HFF-Myc (cell line): Measurements from ENCODE around the gene SULT4A1.

ENCODE experiments used
- DNase-seq: peaks from one replicate; pipeline ENCODE4 v3.0.0-alpha.2; 2011; ENCODE audit warnings: low read depth; ENCODE audit errors: extremely low read depth
- H3K4me3 ChIP-seq: replicated peaks from 2 replicates; pipeline ENCODE4 v1.5.1; 2011; ENCODE audit warnings: low read depth, mild to moderate bottlenecking, control low read depth, low read length
- TF ChIP-seq, protein P1 (sequence below): IDR thresholded peaks from 2 replicates; pipeline ENCODE4 v1.5.1; 2012; ENCODE audit warnings: mild to moderate bottlenecking, low read depth, low read length, control low read depth; ENCODE audit errors: missing control alignments

SULT4A1 gene

DNA sequence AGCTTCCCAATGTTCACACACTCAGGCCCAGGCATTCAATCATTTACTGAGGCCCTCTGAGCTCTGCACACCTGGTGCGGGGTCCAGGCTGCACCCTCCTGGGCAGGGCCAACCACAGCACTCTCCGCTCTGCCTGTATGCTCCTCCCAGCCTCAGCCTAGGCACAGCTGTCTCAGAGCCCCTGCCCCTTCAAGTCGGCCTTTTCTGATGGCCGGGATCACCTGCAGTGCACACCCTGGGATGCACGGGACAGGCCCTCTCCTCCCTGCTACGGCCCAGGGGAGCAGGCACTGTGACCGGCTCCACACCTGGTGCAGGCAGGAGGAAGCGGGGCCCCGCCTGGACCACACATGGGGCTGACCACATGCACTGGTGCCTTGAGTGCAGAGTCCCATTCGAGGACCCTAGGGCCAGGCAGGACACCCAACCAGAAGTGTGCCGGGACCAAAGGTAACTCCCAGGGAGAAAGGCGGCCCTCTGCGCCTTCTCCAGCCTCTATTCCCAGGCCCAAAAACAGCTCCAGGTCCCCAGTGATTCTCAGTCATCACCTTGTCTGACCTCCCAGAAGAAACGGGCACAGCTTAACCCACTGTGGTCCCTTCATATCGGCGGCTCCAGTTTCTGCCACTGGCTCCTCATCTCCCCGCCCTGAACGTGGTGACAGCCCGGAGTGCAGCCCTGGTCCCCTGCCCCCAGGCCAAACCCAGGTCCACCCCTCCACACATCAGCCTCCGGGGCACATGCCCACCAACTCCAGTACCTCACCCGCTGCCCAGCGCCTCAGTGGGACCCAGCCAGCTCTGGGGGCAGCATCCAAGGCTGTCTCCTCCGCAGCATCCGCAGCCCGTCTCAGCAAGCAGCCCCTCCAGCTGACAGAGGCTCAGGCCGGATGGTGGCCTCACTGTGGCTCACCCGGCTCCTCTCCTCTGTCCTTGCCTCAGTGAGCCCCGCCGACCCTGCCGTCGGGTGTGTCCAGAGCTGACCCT is 17.5 kb downstream of the SULT4A1 start:
- no peak for DNase-seq
- no peak overlapping the region for H3K4me3 ChIP-seq
- TF ChIP-seq, protein P1, sequence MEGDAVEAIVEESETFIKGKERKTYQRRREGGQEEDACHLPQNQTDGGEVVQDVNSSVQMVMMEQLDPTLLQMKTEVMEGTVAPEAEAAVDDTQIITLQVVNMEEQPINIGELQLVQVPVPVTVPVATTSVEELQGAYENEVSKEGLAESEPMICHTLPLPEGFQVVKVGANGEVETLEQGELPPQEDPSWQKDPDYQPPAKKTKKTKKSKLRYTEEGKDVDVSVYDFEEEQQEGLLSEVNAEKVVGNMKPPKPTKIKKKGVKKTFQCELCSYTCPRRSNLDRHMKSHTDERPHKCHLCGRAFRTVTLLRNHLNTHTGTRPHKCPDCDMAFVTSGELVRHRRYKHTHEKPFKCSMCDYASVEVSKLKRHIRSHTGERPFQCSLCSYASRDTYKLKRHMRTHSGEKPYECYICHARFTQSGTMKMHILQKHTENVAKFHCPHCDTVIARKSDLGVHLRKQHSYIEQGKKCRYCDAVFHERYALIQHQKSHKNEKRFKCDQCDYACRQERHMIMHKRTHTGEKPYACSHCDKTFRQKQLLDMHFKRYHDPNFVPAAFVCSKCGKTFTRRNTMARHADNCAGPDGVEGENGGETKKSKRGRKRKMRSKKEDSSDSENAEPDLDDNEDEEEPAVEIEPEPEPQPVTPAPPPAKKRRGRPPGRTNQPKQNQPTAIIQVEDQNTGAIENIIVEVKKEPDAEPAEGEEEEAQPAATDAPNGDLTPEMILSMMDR, result no peak

DNA sequence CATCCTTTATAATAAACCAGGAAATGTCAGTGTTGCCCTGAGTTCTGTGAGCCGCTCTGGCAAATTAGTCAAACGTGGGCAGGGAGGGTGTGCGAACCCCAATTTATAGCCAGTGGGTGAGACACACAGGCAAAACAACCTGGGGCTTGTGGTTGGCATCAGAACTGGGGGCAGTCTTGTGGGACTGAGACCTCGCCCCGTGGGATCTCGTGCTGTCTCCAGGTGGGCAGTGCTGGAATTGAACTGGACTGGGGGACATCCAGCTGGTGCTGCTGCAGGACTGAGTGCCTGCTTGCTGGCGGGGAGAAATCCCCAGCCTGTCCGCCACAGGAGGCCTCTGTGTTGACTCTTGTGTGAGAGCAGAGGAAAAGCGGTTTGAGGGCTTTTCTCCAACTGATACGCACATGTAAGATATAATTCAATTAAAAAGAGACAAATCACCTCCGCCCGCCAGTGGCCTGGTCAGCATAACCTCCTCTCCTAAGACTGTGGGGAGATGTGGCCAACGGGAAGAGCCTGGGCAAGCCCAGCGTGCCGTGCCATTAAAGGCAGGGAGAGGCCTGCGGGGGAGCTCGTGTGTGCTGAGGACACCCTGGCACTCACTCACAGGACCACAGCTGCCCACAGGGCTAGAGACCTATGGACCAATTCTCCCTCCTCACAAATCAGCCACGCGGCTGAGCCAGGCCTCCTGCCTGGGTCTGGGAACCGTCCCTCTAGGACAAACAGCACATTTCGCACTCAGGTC is 18.4 kb downstream of the SULT4A1 start:
- TF ChIP-seq, protein P1, result no peak
- no peak overlapping the region for H3K4me3 ChIP-seq
- DNase-seq, result no peak

DNA sequence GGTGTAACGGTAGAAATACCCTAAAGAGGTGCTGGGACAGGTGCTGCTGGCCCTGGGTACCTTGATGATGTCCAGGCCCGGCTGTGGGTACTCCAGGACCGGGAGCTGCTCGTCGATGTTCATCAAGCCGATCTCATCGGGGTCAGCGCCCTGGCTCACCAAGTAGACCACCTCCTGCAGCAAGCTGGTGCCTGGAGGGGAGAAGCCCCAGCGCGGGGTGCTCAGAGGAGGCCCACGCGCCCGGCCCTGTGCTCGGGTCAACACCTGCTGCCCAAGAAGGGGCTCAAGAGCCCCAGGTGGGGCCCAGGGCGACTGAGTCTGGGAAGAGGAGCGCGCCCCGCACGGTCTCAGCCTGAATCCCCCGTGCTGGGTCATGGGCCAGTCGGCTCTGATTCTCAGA is 20.6 kb downstream of the SULT4A1 start:
- DNase-seq, result no peak
- TF ChIP-seq, protein P1, result no peak
- H3K4me3 ChIP-seq, result no peak overlapping the region

DNA sequence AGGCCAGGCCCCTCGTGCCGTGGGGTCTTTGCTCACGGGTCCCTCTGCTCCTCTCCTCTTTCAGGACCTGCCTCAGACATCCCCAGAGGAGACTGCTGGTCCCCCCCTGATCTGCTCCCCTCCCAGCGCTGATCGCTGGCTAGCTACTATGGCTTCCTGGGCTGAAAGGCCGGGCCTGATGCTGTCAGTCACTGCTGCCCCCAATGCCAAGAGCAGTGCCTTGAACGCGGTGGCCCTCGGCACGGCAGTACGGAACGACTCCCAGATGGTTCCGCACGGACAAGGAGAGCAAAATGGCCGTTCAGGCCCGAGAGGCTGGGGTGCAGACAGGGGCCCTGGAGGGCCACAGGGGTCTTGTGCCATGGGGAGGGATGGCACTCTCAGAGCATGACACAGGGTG is 21.5 kb downstream of the SULT4A1 start:
- TF ChIP-seq, protein P1, result no peak
- no peak overlapping the region for H3K4me3 ChIP-seq
- no peak for DNase-seq

DNA sequence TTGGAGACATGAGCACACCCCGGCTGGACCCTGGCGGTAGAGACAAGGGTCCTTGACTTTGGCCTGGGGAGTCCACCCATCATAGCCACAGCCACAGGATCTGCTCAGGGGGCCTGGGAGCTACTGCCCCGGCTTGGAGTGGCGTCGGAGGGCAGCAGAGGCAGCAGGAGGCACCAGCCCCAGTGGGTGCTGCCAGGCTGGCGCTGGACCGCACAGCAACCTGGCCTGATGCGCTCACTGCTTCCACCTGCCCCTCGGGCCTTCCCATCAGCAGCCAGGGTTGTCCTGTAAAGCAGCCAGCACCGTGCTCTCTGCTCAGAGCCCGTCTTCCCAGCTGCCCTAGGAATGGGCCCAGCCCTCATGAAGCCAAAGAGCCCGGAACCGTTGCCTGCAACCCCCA is 21.9 kb downstream of the SULT4A1 start:
- TF ChIP-seq, protein P1, result no peak
- H3K4me3 ChIP-seq, result no peak overlapping the region
- DNase-seq, result no peak

DNA sequence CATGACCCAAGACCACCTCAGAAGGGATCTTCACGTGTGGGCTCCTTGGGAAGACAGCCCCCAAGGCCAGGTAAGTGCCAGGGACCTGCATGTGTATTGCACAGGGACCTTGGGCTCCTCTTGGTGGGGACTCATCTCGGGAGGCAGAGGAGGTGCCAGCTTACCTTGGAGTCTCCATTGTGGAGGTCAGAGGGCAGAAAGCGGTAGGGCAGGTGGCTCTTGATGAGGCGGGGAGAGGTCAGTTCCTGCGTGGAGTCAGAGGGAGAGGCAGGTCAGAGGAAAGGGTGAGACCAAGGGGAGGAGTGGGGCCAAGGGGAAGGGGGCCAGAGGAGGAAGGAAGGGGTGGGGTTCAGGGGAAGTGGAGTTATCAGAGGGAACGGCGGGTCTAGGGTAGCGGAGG is 22.5 kb downstream of the SULT4A1 start:
- TF ChIP-seq, protein P1, result no peak
- H3K4me3 ChIP-seq, result no peak overlapping the region

More for the DNA sequence above, 22.5 kb downstream of the SULT4A1 start:
- DNase-seq, result no peak
